Measurements from ENCODE around the gene MAD1L1.

The MAD1L1 gene

DNA sequence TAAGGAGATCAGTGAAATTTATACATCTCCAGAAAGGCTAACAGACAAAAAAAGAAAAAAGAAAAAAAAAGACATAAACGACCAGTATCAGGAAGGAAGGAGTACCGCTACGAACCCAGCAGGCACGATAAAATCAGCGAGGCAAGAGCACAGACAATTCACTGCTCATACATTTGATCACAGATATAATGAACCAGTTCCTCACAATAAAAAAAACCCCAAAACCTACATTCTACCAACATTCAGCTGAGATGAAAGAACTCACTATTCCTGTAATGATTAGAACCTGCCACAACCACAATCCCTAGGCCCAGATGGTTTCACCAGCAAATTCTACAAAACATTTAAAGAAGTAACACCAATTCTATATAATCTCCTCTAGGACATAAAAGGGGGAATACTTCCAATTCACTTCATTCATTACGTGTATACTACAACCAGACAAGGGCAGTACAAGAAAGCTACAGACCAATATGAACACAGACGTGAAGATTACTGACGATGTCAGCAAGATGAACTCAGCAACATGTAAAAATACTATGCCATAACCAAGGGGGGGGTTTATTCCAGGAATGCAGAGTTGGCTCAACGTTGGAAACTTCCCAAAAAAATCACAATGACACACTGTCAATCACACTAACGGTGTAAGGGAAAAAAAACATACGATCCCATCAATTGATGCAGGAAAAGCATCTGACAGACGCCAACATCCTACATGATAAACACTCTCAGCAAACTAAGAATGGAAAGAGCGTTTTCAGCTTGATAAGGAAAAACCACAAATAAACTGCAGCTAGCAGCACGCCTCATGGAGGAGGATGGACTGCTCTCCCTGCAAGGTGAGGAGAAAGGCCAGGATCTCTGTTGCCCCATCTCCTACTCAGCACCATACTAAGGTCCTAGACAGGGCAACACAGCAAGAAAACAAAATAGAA lies 306.5 kb downstream of the MAD1L1 start:
- no peak for DNase-seq (ENCODE audit: low spot score)

DNA sequence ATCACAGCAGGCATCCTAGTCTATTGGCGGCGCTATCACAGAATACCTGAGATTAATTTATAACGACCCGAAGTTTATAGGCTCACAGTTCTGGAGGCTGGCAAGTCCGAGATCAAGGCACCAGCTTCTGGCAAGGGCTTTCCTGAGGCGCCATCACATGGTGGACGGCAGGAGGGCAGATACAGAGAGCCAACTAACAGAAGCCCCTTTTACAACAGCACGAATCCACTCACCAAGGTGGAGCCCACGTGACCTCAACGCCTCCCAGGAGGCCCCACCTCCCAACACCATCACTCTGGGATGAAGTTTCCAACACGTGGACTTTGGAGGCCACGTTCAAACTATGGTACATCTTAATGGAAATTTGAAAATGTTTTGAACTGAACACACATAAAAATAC lies 307.4 kb downstream of the MAD1L1 start:
- DNase-seq (ENCODE audit: low spot score), result no peak

DNA sequence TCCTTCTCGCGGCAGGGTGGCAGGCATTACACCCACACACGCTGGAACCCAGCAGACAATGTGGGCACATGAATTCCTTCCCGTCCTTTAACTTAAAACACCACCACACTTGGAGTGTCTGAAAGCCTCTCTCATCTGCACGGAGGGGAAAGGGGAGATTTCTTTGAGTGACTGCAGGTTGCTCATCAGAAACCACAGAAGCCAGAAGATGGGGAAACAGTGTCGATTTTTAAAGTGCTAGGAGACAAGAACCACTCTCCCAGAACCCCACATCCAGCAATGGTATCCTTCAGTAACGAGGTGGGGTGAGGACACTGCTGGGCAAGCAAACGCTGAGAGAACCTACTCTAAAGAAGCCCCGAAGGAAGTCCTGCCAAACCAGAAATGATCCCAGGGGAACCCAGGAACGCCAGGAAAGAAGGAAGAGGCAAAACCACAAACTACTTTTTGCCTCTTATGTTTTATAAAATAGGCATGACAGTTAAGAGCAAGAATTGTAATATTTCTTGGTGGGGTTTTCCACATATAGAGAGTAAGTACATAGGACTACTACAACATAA lies 308.4 kb downstream of the MAD1L1 start:
- no peak for DNase-seq (ENCODE audit: low spot score)

DNA sequence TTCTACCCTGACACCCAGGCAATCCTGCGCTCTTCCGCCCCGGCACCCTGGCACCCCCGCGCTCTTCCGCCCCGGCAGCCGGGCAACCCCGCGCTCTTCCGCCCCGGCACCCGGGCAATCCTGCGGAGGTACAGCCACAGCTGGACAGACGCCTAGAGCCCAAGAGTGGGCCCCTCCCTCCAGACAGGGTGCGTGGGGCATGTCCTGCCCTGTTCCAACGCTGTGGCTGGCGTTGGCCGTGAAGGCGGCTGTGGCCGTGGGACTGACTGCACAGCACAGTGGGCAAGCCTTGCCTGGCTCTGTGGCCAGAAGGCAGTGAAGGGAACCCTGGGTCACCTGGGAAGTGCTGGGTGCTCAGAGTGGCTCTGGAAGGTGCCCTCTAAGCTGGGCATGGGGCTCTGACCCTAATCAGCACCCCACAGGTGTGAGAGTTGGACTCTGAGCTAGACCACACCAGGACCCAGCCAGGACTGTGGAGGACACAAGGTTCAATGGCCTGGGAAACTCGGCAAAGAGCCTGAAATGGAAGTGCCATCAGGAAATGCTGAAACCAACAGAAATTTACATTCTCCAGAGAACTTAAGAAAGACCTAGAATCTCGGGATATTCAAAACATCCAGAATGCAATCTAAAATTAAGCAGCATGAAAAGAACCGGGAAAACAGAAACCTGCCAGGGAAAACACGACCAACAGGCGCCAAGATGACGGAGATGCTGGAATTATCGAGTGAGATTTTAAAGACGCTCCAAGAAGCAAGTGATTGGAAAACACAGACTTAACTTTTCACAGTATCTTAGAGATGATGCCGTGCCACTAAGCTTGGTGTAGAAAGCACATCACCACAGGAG lies 309.1 kb downstream of the MAD1L1 start:
- DNase-seq (ENCODE audit: low spot score), result no peak

DNA sequence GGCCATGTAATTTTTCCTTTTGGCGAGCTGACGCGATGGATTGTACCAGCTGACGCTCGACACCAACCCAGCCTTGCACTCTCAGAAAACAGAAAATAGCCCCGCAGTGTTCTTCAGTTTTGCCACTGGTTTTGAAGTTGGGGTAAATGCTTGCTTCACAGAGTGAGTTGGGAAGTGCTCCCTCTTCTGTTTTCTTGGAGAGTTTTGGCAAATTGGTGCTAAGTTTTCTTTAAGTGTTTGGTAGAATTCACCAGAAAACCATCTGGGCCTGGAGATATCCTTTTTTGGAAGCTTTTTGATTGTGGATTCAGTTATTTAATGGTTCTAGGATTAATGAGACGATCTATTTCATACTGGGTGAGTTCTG lies 309.9 kb downstream of the MAD1L1 start:
- DNase-seq (ENCODE audit: low spot score), result no peak

DNA sequence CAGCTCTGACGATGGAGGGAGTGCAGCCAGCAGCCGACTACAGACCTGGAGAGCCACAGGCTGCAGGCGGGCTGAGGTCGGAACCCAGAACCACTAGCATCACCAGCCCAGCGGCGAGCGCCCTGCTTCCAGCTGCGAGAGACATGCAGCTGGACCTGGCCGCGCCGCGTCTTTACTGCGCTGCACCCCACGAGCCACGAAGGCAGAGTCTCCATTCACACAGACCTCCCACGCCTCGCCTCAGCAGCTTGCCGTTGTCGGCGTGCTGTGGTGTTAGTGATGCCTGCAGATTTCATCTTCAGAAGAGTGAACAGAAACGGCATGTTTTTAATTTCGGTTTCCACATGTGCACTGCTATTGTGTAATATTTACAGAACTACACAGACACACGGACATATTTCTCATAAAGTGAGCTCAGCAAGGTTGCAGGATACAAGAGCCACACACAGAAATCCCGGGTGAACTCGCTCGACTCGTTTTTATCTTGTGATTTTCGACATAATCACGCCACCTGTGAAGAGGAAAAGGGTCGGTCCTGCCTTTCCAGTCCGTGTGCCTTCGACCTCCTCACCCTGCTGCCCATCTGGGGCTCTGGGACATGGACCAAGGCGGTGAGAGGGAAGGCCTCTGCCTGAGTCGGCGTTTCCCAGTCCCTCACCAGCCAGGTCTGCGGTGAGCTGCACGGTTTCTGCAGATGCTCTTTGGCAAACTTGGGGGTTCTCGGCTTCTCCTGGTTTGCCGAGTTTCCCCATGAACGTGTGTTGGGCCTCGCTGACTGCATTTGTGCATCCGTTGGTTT lies 310.5 kb downstream of the MAD1L1 start:
- DNase-seq (ENCODE audit: low spot score), result no peak

DNA sequence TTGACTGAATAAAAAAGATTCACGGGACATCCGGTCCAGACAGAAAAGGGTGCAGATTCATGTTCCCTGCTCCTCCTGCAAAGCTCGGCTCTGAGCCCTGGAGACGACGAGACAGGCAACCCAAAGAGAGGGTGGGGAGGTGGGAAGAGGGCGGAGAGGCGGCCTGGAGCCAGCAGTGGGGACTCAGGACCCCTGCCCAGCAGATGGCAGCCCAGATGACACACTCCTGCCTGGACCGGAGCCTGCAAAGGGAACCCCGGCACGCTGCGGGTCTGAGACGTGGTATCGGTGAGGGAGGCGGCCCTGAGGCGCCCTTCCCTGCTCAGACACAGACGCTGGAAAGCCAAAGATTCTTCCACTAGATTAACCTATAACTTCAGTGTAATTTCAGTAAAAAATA lies 311.9 kb downstream of the MAD1L1 start:
- DNase-seq (ENCODE audit: low spot score), result no peak

DNA sequence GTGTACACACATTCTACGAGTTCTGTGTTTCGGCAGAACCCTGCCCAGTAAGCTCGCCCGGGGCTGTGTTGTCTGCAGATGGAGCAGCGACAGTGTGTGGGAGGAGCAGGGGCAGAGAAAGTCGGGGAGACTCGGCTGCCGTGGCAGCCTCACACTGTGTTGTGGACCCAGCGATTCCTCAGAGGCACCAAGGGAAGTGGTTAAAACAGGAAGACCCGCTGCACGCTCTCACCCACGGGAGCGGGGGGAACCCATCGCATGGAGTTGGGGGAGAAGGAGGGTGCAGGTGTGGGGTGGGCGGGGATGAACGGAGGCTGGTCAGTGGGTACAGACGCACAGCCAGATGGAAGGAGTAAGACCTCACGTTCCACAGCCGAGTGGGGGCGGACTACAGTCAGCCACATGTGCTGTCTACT lies 312.5 kb downstream of the MAD1L1 start:
- no peak for DNase-seq (ENCODE audit: low spot score)

DNA sequence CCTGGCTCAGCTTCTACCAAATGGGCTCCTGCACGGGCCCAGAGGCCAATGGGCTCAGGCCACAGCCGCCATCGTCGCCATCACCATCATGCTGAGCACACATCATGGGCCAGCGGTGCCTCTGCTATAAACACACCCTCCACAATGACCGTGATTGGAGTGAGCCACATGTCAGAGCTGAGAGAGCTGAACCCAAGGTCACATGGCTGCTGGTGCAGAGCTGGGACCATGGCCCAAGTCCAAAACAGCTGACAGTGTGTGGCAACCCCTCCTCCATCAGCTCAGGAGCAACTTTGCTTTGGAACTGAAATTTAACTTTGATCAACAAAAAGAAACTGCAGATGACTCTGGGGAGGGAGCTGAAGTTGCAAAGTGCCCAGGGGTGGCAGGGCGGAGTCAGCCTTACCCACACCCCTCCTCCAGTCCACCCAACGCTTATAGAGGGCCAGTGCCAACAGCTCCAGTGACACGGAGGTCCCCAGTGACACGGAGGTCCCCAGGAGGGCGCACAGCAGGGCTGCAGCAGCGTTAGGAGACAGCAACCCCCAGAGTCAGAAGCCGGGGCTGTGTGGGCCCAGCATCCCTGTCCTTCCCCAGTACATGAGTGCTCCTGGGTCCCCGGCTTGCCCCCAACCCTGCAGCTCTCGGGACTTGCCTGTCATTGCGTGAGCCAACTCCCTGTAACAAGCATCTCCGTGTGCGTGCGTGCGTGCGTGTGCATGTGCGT lies 313.0 kb downstream of the MAD1L1 start:
- DNase-seq (ENCODE audit: low spot score), result peak; percentile 84

DNA sequence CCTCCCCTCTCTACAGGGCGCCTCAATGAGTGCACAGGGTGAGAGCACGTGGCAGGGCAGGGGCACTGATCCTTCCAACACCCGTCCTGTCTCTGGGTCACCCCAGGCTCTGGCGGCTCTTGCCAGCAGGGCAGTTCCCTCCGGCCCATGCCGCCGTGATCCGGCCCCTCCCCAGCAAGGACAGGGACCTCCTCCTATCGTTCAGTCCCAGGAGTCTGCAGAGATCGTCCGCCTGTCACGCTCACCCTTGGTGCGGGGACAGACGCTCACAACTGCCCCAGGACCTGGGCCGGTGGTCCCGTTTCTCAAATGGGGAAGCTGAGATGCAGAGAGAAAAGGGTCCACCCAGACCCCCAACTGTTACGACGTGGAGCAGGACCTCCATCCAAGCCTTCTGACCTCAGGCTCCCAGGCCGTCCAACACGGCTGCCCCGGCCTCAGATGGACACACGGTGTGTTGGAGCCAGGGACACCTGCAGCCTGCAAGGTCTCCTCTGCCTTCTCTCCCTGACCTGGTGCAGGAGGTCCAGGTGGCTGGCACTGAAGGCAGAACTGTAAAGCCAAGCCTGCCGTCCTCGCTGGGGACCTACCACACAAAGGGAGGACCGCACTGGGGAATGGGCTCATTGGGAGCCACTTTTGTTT lies 313.7 kb downstream of the MAD1L1 start:
- DNase-seq (ENCODE audit: low spot score), result no peak

DNA sequence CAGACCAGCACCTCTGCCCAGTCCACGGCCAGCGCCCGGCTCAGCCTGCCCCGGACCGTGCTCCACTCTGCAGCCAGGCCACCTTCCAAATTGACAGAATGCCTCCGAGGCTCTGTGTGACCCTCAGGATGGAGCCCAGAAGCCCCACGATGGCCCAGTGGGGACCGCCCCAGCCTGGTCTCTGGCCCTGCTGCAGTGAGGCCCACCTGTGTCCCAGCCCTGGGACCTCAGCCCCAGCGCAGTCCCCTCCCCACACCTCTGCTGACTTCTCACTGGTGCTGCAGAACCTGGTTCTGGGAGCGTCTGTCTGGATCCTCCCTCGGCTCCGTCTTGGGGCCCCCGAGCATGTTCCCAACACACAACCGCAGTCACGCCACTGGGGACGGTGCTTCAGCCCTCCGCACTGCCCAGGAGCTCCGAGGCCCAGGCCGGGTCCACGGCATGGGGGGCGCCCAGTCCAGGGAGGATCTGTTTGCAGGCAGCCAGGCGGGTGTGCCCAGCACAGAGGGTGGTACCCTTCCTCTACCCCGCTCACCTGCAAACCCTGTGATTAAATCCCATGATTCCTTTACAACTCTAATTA lies 314.6 kb downstream of the MAD1L1 start:
- no peak for DNase-seq (ENCODE audit: low spot score)

DNA sequence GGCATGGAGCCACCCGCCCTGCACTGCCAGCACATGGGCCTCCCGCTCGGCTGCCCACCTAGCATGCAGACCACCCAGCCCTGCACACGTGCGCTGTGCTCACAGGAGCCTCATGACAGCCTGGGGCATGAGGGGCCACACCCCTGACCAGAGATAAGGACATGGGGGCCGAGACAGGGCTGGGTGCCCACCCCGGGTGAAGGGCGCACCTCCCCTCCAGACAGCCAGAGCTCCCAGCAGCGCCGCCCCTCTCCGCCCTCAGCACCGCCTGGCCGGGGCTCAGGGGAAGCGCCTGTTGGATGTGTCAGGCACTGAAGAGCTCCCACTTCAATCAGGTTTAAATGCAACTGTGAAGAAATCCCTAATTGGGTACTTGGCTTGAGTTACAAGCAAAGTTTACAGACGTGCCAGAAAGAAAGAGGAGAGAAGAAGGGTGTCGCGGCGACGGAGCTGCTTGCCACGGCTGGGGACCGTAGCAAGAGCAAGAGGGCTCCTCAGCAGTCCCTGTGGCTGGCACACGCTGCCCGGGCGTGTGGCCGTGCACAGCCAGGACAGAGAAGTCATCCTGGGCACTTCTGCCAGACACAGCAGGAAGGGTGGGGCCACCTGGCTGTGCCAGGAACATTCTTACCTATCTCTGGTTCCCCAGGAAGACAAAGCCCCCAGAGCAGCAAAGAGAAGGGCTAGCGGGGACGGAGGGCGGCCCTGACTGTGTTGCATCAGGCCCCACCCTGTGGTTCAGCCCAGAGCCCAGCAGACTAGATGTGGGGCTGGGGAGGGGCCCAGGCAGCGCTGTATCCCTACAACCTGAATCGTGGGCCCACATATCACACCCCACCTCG lies 315.3 kb downstream of the MAD1L1 start:
- DNase-seq (ENCODE audit: low spot score), result no peak

DNA sequence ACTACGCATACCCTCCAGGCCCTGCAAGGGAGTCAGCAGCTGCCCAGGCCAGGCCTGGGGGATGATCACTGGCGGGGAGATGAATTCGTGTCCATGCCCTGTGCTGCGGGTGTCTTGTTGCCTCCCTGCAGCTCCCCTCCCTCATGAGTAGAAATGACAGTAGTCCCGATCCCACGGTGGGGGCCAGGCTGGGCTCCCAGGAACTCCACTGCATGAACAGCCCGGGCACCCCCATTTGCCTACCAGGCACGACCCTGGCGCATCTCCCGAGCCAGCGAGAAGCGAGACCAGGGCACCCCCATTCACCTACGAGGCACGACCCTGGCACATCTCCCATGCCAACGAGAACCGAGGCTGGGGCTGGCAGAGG lies 316.2 kb downstream of the MAD1L1 start:
- no peak for DNase-seq (ENCODE audit: low spot score)

DNA sequence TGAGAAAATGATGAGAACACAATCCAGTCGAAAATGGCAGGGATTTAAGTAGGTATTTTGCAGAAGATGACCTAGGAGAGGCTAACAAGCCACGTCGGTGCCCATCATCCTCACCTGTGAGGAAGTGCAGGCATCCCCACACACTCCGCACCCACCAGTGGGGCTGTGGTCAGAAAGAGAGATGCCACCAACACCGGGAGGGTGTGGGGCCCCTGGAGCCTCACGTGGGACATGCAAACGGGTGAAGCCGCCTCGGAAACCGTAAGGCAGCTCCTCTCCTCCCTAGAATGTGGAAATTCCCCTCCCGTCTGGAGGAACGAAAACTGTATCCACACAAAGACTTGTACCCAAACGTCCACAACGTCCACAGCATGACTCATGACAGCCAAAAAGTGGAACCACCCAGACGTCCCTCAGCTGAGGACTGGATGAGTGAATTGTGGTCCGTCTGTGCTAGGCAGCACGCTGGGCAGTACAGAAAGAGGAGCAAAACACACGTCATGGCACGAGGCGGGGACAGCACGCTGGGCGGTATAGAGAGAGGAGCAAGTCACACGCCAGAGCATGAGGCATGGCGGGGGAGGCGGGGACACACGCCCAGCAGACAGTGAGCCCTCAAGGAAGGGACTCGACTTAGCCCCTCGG lies 316.7 kb downstream of the MAD1L1 start:
- DNase-seq (ENCODE audit: low spot score), result no peak

DNA sequence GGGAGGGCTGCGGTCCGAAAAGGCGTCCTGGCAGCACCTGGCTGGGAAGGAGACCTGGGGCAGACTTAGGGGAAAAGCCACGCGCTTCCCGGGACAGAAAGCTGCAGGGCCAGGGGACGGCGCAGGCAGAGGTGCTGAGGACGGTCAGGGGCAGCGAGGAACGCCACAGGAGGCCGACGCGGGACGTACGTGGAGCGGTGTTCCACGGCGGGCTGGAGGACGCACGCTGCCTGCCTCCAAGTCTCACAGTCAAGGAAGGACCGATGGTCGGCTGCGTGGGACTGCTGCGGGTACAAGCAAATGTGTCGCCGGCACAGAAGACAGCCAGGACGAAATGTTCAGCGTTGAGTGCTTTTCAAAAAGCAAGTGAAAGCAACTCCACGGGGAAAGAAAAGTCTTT lies 317.4 kb downstream of the MAD1L1 start:
- DNase-seq (ENCODE audit: low spot score), result no peak

DNA sequence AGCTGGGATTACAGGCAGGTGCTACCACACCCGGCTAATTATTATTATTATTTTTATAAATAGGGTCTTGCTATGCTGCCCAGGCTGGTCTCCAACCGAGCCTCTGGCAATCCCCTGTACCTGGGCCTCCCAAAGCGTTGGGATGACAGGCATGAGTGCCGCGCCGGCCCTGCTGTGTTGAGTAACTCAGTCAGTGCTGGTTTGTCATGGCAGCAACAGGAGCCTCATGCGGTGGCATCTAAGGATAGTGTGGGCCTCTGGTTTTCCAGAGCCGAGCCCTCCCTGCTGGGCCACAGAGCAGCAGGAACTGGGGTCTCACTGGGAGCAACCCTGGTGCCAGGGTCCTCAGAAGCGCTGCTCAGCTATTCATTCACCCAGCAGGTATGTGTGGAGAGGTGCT lies 318.0 kb downstream of the MAD1L1 start:
- DNase-seq (ENCODE audit: low spot score), result no peak

DNA sequence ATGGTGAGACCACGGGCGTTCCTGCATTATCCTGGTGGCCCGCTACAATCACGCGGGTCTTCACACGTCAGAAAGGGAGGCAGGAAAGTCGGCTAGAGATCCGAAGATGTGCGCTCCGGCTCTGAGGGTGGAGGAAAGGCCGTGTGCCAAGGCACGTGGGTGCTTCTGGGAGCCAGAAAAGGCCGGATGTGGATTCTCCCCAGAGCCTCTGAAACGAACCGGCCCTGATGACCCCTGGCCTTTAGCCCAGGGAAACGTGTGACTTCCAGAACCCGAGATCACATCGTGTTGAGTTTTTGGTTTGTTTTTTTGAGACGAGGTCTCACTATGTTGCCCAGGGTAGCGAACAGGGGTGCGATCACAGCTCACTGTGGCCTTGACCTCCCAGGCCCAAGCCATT lies 318.4 kb downstream of the MAD1L1 start:
- DNase-seq (ENCODE audit: low spot score), result no peak

DNA sequence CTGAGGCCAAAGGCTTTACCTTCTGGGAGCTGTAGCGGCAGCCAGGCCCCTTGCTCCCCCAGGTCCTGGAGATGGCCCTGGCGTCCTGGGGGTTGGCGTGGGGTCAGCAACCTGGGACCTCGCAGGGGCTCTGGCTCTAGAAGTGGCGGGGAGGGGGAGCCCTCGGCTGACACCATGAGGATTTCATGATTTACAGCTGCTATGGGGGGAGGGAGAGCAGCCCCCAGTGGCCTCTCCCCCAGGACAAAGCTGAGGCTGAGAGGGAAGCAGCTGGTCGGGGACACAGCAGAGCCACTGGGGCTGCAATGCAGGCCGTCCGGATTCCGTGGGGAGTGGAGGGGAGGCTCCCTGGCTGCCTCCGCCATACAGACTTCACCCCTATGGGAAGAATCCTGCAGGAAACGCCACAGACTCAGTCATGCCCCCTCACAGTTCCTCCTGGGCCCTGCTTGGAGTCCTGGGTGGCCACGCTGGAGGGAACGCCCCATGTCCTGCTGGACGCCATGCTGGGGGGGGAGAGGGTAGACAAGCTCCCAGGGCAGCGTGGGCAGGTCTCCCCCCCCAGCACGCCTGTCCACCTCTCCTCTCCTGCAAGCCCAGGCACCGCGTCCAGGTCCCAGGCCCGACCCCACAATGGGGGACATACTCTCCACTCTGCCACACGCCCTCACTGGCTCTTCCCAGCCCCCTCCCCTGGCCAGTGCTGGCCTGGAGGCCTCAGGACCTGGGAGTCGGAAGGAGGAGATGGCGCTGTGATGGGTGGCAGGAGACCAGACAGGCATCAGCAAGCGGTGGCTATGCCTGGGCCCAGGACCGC lies 319.1 kb downstream of the MAD1L1 start:
- DNase-seq (ENCODE audit: low spot score), result no peak
